HG03280 (cell line): ENCODE results near the gene EXOC2.
"Not testable (repeated sequence)": the region's sequence is repeated elsewhere in the genome, so short reads cannot be mapped to it uniquely, and the experiment has no call there.

Experiments used
- ATAC-seq: cut with Tn5 transposase; IDR thresholded peaks from one replicate; pipeline ENCODE4 v1.9.1; 2021; ENCODE audit warnings: mild to moderate bottlenecking, moderate library complexity; ENCODE audit not compliant: unreplicated experiment

The EXOC2 gene

GRCh38 chr6:593139-593906, 99.6 kb downstream of the EXOC2 start:
- no peak for ATAC-seq

GRCh38 chr6:589090-589489, 103.8 kb downstream of the EXOC2 start:
- ATAC-seq, result no peak

DNA sequence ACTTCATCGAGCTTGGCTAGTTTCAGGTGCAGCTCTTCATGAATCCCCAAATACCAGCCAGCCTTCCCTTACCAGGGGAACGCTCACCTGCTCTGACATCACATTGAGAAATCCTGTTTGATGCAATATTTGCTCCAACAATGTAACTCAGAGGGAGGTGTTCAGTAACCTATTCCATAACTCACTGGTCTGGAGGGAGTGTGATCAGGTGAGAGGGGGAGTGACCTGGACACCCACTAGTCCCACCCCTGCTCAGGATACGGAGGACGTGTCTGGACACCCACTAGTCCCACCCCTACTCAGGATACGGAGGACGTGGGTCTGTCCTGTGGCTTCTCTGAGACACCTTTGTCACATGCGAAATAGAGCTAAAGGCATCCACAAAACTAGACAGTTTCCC, 106.4 kb downstream of the EXOC2 start:
- ATAC-seq, result no peak

GRCh38 chr6:583635-584034, 109.3 kb downstream of the EXOC2 start:
- no peak for ATAC-seq

- no peak for ATAC-seq
Measured at GRCh38 chr6:583116-583515, 109.8 kb downstream of the EXOC2 start.

DNA sequence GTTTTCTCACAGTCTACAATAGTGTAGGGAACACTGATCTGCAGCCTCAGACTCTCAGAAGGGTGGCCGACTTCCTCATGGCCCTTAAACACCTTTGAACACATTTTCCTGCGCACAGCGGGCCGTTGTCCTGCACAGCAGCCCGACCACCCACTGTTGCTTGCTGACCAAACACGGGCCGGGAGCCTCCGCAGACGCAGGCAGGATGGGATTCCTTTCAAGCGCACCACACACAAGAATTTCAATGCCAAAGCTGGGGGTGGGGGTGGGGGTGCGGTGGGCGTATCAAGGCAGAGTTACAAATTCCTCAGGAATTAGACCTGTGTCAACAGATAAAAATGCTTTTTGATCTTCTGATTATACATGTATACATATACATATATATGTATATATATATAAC, 110.6 kb downstream of the EXOC2 start:
- no peak for ATAC-seq

DNA sequence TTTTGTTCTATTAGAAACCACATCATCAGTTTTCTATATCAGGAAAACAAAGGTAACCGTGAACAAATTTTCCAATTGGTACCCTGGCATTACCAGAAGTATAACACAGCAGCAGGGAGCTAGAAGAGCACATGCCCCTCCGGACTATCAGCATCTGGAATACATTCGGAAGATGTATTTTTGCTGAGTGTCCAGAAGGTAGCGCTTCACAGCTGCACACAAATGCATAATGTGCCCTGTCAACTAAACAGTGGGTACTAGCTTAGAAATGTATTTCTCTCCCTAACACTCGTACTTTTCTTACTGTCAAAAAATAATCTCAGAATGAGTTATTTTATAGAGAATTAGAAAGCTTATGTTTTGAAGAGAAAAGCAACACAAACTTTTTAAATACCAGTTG, 113.6 kb downstream of the EXOC2 start:
- no peak for ATAC-seq

DNA sequence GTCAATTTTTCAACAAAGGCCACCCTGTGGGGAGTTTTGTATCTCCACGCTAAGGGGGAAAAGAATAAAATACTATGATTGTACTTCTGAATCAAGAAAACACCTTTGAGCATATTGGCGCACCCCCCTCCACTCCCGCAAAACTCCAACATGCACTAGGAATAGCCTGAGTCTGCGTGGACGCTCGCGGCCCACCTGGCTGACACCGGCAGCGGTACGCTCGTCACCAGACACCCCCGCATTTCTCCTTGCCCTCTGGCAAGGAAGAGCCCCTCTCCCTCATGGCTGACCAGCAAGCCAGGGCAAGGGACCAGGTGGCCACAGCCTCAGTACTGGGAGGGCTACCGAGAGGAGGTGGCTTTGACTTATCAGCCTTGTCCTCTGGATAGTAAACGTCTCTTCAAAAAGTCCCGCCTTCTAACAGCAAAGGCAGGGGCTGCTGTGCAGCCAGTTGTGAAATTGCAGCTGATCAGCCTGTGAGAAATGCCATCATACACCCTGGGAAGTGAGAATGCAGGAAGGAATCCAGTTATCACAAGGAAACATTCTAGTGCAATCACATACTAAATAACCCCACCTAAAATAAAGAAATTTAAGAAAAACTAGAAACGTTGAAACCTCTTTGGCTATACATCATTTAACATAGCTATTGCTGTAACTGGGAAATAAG, 120.2 kb downstream of the EXOC2 start:
- no peak for ATAC-seq

GRCh38 chr6:571892-572291, 121.0 kb downstream of the EXOC2 start:
- ATAC-seq, result no peak

DNA sequence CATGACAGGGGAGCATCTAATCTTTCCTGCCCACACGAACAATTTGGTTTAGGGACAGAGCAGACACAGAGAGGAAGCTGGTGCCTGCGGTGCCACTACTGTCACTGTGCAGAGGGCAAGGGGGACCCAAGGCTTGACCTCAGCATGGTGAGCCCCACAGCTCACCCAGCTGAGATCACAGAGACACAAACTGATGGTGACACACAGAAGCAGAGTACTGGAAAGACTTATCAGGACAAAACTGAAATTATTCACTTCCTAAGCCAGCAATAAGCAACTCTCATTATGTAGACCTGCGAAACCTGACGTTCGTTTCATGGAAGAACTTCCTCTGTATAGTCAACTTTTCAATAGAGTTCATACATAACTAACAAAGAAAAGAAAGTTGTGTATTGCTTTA, 122.1 kb downstream of the EXOC2 start:
- no peak for ATAC-seq

- ATAC-seq, result no peak
Measured at GRCh38 chr6:568954-569523, 123.9 kb downstream of the EXOC2 start.

DNA sequence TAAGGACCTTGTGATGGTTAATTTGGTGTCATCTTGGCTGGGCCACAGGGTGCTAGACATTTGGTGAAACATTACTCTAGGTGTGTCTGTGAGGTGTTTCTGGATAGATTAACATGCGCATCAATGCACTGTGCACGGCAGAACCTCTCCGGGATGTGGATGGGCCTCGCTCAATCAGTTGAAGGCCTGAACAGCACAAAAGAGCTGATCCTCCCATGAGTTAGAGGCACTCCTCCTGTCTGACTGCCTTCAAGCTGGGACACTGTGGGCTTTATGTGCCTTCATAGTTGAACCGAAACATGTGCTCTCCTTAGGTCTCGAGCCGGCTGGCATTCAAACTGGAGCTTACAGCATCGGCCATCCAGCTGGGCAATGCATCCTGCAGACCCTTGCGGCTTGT, 124.9 kb downstream of the EXOC2 start:
- ATAC-seq, result no peak

- no peak for ATAC-seq
Measured at GRCh38 chr6:563863-564262, 129.1 kb downstream of the EXOC2 start.

DNA sequence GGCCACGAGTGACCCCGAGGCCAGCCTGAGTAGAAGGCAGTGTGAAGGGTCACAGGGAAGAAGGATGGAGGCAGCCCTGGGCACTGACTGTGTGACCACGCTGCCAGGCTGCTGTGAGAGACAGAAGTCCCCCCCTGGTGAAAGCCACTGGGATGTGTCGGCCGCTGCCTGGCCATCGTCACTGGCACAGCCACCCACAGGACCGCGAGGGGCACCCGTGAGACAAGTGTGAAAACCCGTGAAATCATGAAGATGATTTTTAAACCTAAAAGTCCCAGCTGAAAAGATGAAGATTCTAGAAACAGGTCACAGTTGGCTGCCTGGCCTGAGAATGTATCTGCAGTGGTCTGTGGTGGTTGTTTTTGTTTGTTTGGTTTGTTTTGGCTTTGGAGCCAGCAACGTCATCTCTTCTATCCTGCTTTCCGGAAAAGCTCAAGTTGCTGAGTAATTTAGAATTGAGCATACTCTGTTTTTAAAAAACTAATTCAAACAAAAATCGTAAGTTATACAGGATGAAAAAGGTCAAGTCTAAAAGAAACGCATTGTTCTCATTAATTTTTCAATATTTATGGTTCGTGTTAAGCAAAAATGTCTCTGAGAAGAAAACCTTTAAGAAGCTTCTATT, 130.8 kb downstream of the EXOC2 start:
- no peak for ATAC-seq

DNA sequence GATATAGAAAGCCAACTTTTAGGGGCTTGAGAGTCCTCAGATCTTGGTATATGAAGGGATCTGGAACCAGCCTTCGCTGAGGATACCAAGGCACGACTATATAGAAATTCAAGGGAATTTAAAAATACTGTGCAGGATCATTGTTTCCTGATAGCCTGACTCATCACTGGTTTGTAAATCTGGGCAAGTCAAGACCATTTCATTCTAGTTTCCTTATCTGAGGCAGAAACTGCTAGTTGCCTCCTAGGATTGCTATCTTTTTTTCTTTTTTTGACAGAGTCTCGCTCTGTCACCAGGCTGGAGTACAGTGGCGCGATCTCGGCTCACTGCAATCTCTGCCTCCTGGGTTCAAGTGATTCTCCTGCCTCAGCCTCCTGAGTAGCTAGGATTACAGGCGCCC, 131.6 kb downstream of the EXOC2 start:
- ATAC-seq, result not testable (repeated sequence)

GRCh38 chr6:558959-559358, 134.0 kb downstream of the EXOC2 start:
- ATAC-seq, result no peak

- no peak for ATAC-seq
Measured at GRCh38 chr6:558089-558488, 134.8 kb downstream of the EXOC2 start.

DNA sequence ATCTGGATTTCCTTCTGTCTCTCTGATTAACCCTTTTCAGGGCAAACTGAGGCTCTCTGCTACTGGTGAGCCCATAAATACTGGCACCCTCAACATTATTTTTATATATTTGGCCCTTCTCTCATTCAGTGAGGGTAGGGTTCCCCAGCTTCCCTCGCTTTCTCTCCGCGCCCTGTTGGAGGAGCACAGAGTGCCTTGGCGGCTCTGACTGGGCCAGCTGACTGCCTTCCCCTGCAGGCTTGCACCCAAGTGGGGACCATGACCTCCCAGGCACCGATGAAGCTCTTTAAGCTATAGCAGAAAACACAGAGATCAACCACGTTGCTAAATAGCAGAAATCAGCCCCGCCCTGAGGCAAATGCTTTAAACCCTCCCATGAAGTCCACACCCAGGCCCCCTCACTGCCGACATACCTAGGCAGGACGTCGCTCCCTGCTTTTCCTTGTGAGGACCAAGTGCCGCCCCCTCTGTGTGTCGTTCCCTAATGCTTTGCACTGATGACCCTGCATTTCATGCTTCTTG, 141.0 kb downstream of the EXOC2 start:
- no peak for ATAC-seq

DNA sequence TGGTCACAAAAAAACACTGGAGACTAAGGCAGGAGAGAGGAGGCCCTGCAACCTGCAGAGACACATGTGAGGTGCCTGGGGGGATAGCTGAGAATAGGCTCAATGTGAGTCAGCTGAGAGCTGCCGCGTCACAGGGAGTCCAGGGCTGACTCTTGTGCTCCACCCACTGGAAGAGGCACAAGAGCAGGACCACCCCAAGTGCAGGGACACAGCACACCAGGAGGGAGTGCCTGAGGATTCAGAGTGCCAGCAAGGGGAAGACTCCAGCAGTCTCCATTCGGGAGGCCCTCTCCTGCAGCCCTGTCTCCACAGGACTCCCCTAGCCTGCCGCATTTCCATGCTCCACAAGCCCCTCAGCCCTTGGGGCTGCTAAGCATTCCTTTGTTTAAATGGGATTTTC, 141.5 kb downstream of the EXOC2 start:
- ATAC-seq, result no peak

DNA sequence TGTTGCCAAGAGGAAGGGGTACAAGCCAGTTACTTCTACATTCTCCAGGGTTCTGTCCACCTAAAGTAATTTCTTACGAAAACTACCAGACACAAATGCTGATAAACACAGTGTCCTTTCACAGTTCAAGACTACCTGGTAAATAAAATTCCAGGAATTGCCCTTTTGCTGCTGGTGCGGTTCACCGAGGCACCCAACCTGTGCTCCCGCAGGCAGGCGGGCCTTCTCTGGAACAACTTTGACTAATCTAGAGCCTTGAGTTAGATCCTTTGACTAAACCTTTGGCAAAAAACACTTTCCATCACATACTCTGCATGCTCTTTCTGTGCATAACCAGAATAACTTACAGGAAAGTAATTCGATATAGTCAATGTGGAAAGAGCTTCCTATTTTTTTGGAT, 143.0 kb downstream of the EXOC2 start:
- ATAC-seq, result no peak

GRCh38 chr6:548517-548916, 144.4 kb downstream of the EXOC2 start:
- no peak for ATAC-seq

GRCh38 chr6:548091-548490, 144.8 kb downstream of the EXOC2 start:
- no peak for ATAC-seq
